ENCODE results near the gene TSPAN12. TPM values are rescaled to one million over a fixed set of nuclear protein-coding genes. Genes with fewer than 3 reads are reported as not detected.

TSPAN12 gene
- total and polyA plus RNA-seq, 2 donors (not counting 1 experiment from before 2014, with no cell fraction given): 1.7 to 2.7 TPM

- Histone ChIP-seq H2AFZ (ENCODE audit: low read length) (no peak overlapping the region), H4K20me1 (ENCODE audit: control insufficient read depth, extremely low read depth, insufficient read depth, low read length) (no peaks in the 10 kb centered on the region), H3K4me3 (replicated peaks in 1 of 4; ENCODE audit: control extremely low read depth in 1 of 4, insufficient read depth in 1 of 4, low read depth in 3 of 4, low read length in 4 of 4) (no peak overlapping the region), H3K4me1 (ENCODE audit: control insufficient read depth, extremely low read depth, insufficient read depth, low read length) (no peaks in the 10 kb centered on the region), H3K9me3 (ENCODE audit: control insufficient read depth, insufficient read depth, low read depth, low read length) (no peaks in the 10 kb centered on the region), H3K4me2 (ENCODE audit: extremely low read depth, insufficient read depth, low read length) (no peak overlapping the region), H3K27ac (ENCODE audit: insufficient read depth, low read length) (no peak overlapping the region), H3K9ac (ENCODE audit: insufficient read depth, low read length) (no peak overlapping the region), H3K79me2 (ENCODE audit: control insufficient read depth, insufficient read depth, low read length) (no peaks in the 10 kb centered on the region), H3K27me3 (ENCODE audit: control insufficient read depth, insufficient read depth, low read length) (no peaks in the 10 kb centered on the region), H3K36me3 (ENCODE audit: control insufficient read depth, insufficient read depth, low read length) (no peaks in the 10 kb centered on the region)
- TF ChIP-seq EZH2 (IDR thresholded peaks at IDR 0.05; ENCODE audit: low read length, missing control alignments) (no peak), CTCF (conservative IDR thresholded peaks at IDR 0.05 in 1 of 2, IDR thresholded peaks at IDR 0.05 in 1 of 2; ENCODE audit: low read depth in 1 of 2, low read length in 2 of 2) (no peak)
- peak in 1 of 2 donors; percentile 13 for DNase-seq (ENCODE audit: low read depth in 2 of 2)
Observed at GRCh38 chr7:120843109-120843508, 14.8 kb downstream of the TSPAN12 start.

GRCh38 chr7:120842121-120842621, 15.8 kb downstream of the TSPAN12 start:
- no peaks in the 10 kb centered on the region for H3K4me1 ChIP-seq (ENCODE audit: control insufficient read depth, extremely low read depth, insufficient read depth, low read length)
- no peaks in the 10 kb centered on the region for H3K27me3 ChIP-seq (ENCODE audit: control insufficient read depth, insufficient read depth, low read length)
- no peaks in the 10 kb centered on the region for H4K20me1 ChIP-seq (ENCODE audit: control insufficient read depth, extremely low read depth, insufficient read depth, low read length)
- no peak for DNase-seq (ENCODE audit: low read depth in 2 of 2)
- H3K4me3 ChIP-seq (replicated peaks in 1 of 4; ENCODE audit: control extremely low read depth in 1 of 4, insufficient read depth in 1 of 4, low read depth in 3 of 4, low read length in 4 of 4): no peak overlapping the region
- H3K9ac ChIP-seq (ENCODE audit: insufficient read depth, low read length): no peak overlapping the region
- H3K36me3 ChIP-seq (ENCODE audit: control insufficient read depth, insufficient read depth, low read length): no peaks in the 10 kb centered on the region
- no peak overlapping the region for H2AFZ ChIP-seq (ENCODE audit: low read length)
- no peaks in the 10 kb centered on the region for H3K9me3 ChIP-seq (ENCODE audit: control insufficient read depth, insufficient read depth, low read depth, low read length)
- no peaks in the 10 kb centered on the region for H3K79me2 ChIP-seq (ENCODE audit: control insufficient read depth, insufficient read depth, low read length)
- H3K27ac ChIP-seq (ENCODE audit: insufficient read depth, low read length): no peak overlapping the region
- TF ChIP-seq CTCF (conservative IDR thresholded peaks at IDR 0.05 in 1 of 2, IDR thresholded peaks at IDR 0.05 in 1 of 2; ENCODE audit: low read depth in 1 of 2, low read length in 2 of 2) (no peak), EZH2 (IDR thresholded peaks at IDR 0.05; ENCODE audit: low read length, missing control alignments) (no peak)
- H3K4me2 ChIP-seq (ENCODE audit: extremely low read depth, insufficient read depth, low read length): no peak overlapping the region

GRCh38 chr7:120841608-120842007, 16.3 kb downstream of the TSPAN12 start:
- no peaks in the 10 kb centered on the region for H4K20me1 ChIP-seq (ENCODE audit: control insufficient read depth, extremely low read depth, insufficient read depth, low read length)
- H3K27ac ChIP-seq (ENCODE audit: insufficient read depth, low read length): no peak overlapping the region
- no peaks in the 10 kb centered on the region for H3K79me2 ChIP-seq (ENCODE audit: control insufficient read depth, insufficient read depth, low read length)
- TF ChIP-seq CTCF (conservative IDR thresholded peaks at IDR 0.05 in 1 of 2, IDR thresholded peaks at IDR 0.05 in 1 of 2; ENCODE audit: low read depth in 1 of 2, low read length in 2 of 2) (no peak), EZH2 (IDR thresholded peaks at IDR 0.05; ENCODE audit: low read length, missing control alignments) (no peak)
- no peaks in the 10 kb centered on the region for H3K9me3 ChIP-seq (ENCODE audit: control insufficient read depth, insufficient read depth, low read depth, low read length)
- no peaks in the 10 kb centered on the region for H3K36me3 ChIP-seq (ENCODE audit: control insufficient read depth, insufficient read depth, low read length)
- no peak overlapping the region for H3K4me2 ChIP-seq (ENCODE audit: extremely low read depth, insufficient read depth, low read length)
- no peaks in the 10 kb centered on the region for H3K27me3 ChIP-seq (ENCODE audit: control insufficient read depth, insufficient read depth, low read length)
- H3K4me1 ChIP-seq (ENCODE audit: control insufficient read depth, extremely low read depth, insufficient read depth, low read length): no peaks in the 10 kb centered on the region
- no peak overlapping the region for H3K4me3 ChIP-seq (replicated peaks in 1 of 4; ENCODE audit: control extremely low read depth in 1 of 4, insufficient read depth in 1 of 4, low read depth in 3 of 4, low read length in 4 of 4)
- no peak for DNase-seq (ENCODE audit: low read depth in 2 of 2)
- H2AFZ ChIP-seq (ENCODE audit: low read length): no peak overlapping the region
- H3K9ac ChIP-seq (ENCODE audit: insufficient read depth, low read length): no peak overlapping the region
